Sigmoid colon (tissue), 7 donors: ENCODE measurements around the gene THOC5. TPM values are rescaled to one million over a fixed set of nuclear protein-coding genes. Genes with fewer than 3 reads are reported as not detected.

Source experiments
- DNase-seq: peaks from one replicate; pipeline ENCODE4 v3.0.0-alpha.2; 2019
- H3K27ac ChIP-seq, 4 donors: fragments of 200-600 bp; sonication (generic); one replicate each; pipeline ENCODE4 v1.5.1; 2016 to 2019; ENCODE audit warnings: mild to moderate bottlenecking in 1 of 4
- H3K27me3 ChIP-seq, 3 donors: fragments of 200-600 bp; sonication (generic); one replicate each; pipeline ENCODE4 v1.5.1; 2019; ENCODE audit warnings: mild to moderate bottlenecking in 1 of 3
- H3K36me3 ChIP-seq, 4 donors: fragments of 200-600 bp; sonication (generic); one replicate each; pipeline ENCODE4 v1.5.1; 2016 to 2019
- H3K4me1 ChIP-seq, 4 donors: fragments of 200-600 bp; sonication (generic); one replicate each; pipeline ENCODE4 v1.5.1; 2017 to 2019
- H3K4me3 ChIP-seq, 4 donors: fragments of 200-600 bp; sonication (generic); one replicate each; pipeline ENCODE4 v1.5.1; 2017 to 2019; ENCODE audit warnings: mild to moderate bottlenecking in 2 of 4, moderate library complexity in 1 of 4
- H3K9me3 ChIP-seq, 4 donors: fragments of 200-600 bp in 3 of 4; sonication (generic) in 3 of 4; one replicate each; pipeline versions ENCODE4 v1.5.1 to v1.6.1; 2013 to 2019
- EP300 ChIP-seq, 4 donors: sonication (generic); formaldehyde crosslinking; IDR thresholded peaks; one replicate each; pipeline ENCODE4 v1.6.1; 2017; ENCODE audit warnings: antibody characterized with exemption in 4 of 4
- POLR2A ChIP-seq, 2 donors: fragments of 450-650 bp; IDR thresholded peaks; one replicate each; pipeline ENCODE4 v1.6.1; 2016; ENCODE audit warnings: antibody characterized with exemption in 2 of 2, mild to moderate bottlenecking in 2 of 2, moderate library complexity in 2 of 2
- POLR2AphosphoS5 ChIP-seq, 4 donors: sonication (generic); formaldehyde crosslinking; IDR thresholded peaks; one replicate each; pipeline ENCODE4 v1.6.1; 2017; ENCODE audit warnings: antibody characterized with exemption in 4 of 4
- WGBS, 2 donors: extraction: QIAGEN DNeasy Blood & Tissue Kit; methylation state at CpG; one replicate each; pipeline ENCODE4 v1.1.7; 2013; 5-methylcytosine and 5-hydroxymethylcytosine counted together
- intact Hi-C: fragments of 100-400 bp; cut with DNase I; formaldehyde crosslinking; loops from one replicate; pipeline ENCODE4 v1.15.1; 2023
- polyA plus RNA-seq, 3 donors: library from polyadenylated mRNA; stranded (reverse); fragments of 200-250 nt; gene quantifications; one replicate each; pipeline ENCODE4 v1.2.3, GENCODE V29; 2013
- total RNA-seq, 4 donors: library from RNA; depleted of rRNA; stranded (reverse); fragments of >200 nt; gene quantifications; one replicate each; pipeline ENCODE4 v1.1.0, GENCODE V29; 2016
- TF ChIP-seq, protein P1 (sequence below), 4 experiments: fragments of 450-650 bp in 3 of 4; fragments of 200-600 bp in 1 of 4; IDR thresholded peaks; one replicate each; pipeline ENCODE4 v1.5.1; 2016 to 2019; ENCODE audit warnings: antibody characterized with exemption in 4 of 4, mild to moderate bottlenecking in 3 of 4, moderate library complexity in 2 of 4
- donor health status: healthy with polysubstance abuse.
- donor health status: Bipolar disorder and iron deficiency.
- donor health status: healthy.

Gene THOC5
- total and polyA plus RNA-seq, 7 donors, result 12.0 to 72.2 (median 50.1) TPM

DNA sequence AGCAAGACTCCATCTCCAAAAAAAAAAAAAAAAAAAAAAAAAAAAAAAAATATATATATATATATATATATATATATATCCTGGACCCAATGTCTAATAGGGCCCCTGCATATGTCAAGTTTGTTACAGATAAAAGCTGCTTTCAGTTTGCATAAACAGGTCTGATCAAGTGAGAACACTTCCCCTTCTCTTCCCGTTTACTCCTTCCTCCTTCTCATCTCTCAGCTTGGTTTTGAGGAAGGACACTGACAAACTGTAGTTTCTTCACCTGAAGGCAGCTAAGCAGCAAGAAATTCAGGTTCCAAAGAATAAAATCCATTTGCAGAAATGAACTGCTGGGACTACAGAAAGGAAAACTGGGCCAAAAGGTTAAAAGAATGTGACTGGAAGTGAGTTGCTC, 11.7 kb downstream of the THOC5 start:
- Histone ChIP-seq H3K4me1 (no peaks in the 10 kb centered on the region), H3K27me3 (no peaks in the 10 kb centered on the region), H3K9me3 (no peaks in the 10 kb centered on the region), H3K27ac (no peak overlapping the region), H3K36me3 (peaks cover 25 to 92% (median 42%) of the 10 kb centered on the region in 4 donors), H3K4me3 (no peak overlapping the region)
- DNase-seq, result no peak
- WGBS, 2 donors, result 63 to 84% methylated on average over 1 of the region's 1 CpG
- TF ChIP-seq POLR2AphosphoS5 (IDR thresholded peaks at IDR 0.05) (no peak), EP300 (IDR thresholded peaks at IDR 0.05) (no peak), POLR2A (IDR thresholded peaks at IDR 0.05) (no peak)
- TF ChIP-seq, protein P1, sequence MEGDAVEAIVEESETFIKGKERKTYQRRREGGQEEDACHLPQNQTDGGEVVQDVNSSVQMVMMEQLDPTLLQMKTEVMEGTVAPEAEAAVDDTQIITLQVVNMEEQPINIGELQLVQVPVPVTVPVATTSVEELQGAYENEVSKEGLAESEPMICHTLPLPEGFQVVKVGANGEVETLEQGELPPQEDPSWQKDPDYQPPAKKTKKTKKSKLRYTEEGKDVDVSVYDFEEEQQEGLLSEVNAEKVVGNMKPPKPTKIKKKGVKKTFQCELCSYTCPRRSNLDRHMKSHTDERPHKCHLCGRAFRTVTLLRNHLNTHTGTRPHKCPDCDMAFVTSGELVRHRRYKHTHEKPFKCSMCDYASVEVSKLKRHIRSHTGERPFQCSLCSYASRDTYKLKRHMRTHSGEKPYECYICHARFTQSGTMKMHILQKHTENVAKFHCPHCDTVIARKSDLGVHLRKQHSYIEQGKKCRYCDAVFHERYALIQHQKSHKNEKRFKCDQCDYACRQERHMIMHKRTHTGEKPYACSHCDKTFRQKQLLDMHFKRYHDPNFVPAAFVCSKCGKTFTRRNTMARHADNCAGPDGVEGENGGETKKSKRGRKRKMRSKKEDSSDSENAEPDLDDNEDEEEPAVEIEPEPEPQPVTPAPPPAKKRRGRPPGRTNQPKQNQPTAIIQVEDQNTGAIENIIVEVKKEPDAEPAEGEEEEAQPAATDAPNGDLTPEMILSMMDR (IDR thresholded peaks at IDR 0.05), result no peak
- intact Hi-C loops, result no loop called here

DNA sequence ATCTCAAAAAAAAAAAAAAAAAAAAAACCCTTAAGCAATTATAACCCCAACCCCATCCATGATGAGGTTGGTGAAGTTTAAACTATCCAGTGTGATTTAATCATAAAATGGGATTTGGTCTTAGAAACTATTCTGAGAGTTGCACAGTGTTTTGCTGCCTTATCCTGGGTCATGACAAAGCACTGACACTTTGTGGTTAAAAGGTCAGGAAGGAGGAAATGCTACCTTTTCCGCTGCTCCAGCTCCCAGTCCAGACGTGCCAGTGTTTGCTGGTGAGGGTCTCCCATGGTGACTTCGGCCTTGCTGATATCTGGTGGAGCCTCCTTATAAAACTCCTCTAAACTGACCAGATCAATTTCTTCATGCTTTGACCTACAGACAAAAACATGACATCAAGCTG, 14.5 kb downstream of the THOC5 start:
- WGBS, 2 donors, result 83 to 87% methylated on average over 3 of the region's 3 CpGs
- H3K36me3 ChIP-seq, result peaks cover 42 to 96% (median 51%) of the 10 kb centered on the region in 4 donors

DNA sequence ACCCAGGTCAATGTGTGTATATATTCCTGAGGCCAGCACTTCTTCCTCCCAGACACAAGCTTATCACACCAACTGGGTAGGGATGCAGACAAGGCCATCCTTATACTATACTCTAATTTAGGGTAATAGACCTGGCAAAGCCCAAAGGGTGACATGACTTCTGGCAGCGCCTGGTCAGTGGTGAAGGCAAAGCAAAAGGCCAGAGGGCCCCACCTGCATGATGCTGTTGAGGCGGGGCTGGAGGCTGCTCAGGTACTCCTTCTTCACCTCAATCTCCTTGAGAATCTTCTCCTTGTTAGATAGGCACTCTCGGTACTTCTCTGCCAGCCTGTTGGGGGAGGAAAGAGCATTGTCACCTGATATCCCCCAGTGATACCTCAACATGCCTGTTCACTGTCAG, 17.1 kb downstream of the THOC5 start:
- H3K4me3 ChIP-seq, result no peak overlapping the region
- intact Hi-C loops, result no loop called here
- H3K36me3 ChIP-seq, result peaks cover 41 to 100% (median 70%) of the 10 kb centered on the region in 4 donors
- H3K27ac ChIP-seq, result no peak overlapping the region
- TF ChIP-seq POLR2AphosphoS5 (IDR thresholded peaks at IDR 0.05) (no peak), EP300 (IDR thresholded peaks at IDR 0.05) (no peak), POLR2A (IDR thresholded peaks at IDR 0.05) (no peak)
- TF ChIP-seq, protein P1 (IDR thresholded peaks at IDR 0.05), result no peak
- no peaks in the 10 kb centered on the region for H3K9me3 ChIP-seq
- no peak for DNase-seq
- H3K4me1 ChIP-seq, result no peaks in the 10 kb centered on the region
- WGBS, 2 donors, result 94 to 95% methylated on average over 3 of the region's 3 CpGs
- no peaks in the 10 kb centered on the region for H3K27me3 ChIP-seq

More for the DNA sequence above, 14.5 kb downstream of the THOC5 start:
- H3K9me3 ChIP-seq, result no peaks in the 10 kb centered on the region
- no peak overlapping the region for H3K27ac ChIP-seq
- no peak overlapping the region for H3K4me3 ChIP-seq
- no peaks in the 10 kb centered on the region for H3K27me3 ChIP-seq
- DNase-seq, result no peak
- no peaks in the 10 kb centered on the region for H3K4me1 ChIP-seq
- intact Hi-C loops, result no loop called here
- no peak for TF ChIP-seq POLR2A (IDR thresholded peaks at IDR 0.05)
- no peak for TF ChIP-seq EP300 (IDR thresholded peaks at IDR 0.05)
- TF ChIP-seq POLR2AphosphoS5 (IDR thresholded peaks at IDR 0.05), result no peak
- TF ChIP-seq, protein P1 (IDR thresholded peaks at IDR 0.05), result no peak

DNA sequence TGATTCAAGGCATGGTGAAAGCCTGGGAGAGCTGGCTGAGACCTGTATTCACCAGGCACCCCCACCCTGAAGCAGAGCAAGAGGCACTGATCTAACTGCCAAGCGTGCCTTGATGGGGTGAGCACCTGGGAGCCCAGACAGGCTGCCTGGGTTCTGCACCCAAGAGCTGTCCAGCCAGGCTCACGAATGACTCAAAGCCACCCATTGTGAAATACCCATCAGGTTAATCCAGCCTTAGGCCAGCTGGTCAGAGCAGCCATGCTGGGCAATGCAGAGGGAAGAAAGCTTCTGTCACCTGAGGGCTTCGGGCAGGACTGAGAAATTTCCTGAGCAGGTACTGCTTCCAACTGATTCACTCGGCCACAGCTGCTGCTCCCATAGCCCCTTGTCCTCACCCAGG, 22.1 kb downstream of the THOC5 start:
- DNase-seq, result no peak
- peaks cover 32 to 100% (median 72%) of the 10 kb centered on the region in 4 donors for H3K36me3 ChIP-seq
- no peaks in the 10 kb centered on the region for H3K9me3 ChIP-seq
- intact Hi-C loops, result no loop called here
- H3K4me3 ChIP-seq, result no peak overlapping the region
- TF ChIP-seq POLR2A (IDR thresholded peaks at IDR 0.05), result no peak
- H3K27me3 ChIP-seq, result no peaks in the 10 kb centered on the region
- no peak overlapping the region for H3K27ac ChIP-seq
- WGBS, 2 donors, result 95% methylated on average over 4 of the region's 4 CpGs
- H3K4me1 ChIP-seq, result no peaks in the 10 kb centered on the region

DNA sequence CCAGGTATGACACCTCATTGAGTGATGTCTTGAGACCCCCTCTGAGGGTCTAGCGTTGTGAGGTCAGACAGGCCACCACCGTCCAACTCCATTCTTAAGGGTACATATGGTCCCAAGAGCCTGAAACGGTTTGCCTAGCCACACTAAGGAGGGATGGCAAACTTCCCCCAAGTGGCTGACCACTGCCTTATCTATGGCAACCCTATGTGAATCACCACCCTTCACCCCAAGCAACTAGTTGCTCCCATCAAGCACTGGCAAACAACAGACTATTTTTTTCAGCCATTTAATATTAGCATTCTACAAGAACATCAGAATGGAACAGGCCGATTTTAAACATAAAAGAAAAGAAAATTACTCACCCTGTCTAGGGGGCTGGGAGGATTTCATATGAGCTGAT, 22.8 kb downstream of the THOC5 start:
- TF ChIP-seq POLR2AphosphoS5 (IDR thresholded peaks at IDR 0.05) (no peak), POLR2A (IDR thresholded peaks at IDR 0.05) (no peak), EP300 (IDR thresholded peaks at IDR 0.05) (no peak)
- TF ChIP-seq, protein P1 (IDR thresholded peaks at IDR 0.05), result no peak
- Histone ChIP-seq H3K4me3 (no peak overlapping the region), H3K4me1 (no peaks in the 10 kb centered on the region), H3K27ac (no peak overlapping the region), H3K9me3 (no peaks in the 10 kb centered on the region), H3K27me3 (no peaks in the 10 kb centered on the region), H3K36me3 (peaks cover 26 to 100% (median 70%) of the 10 kb centered on the region in 4 donors)
- DNase-seq, result no peak
- WGBS, 2 donors, result 93 to 94% methylated on average over 4 of the region's 4 CpGs
- intact Hi-C loops, result no loop called here
